HEK293T (cell line): Measurements from ENCODE around the gene LIPE.

Source experiments
- CTCF ChIA-PET: fragments of 350-600 bp; formaldehyde crosslinking; extraction: SDS; loops from one replicate; lab custom pipeline; 2021; ENCODE audit warnings: antibody characterized with exemption, inconsistent platforms; lab: Yijun Ruan, JAX
- POLR2A ChIA-PET: fragments of 350-600 bp; formaldehyde crosslinking; extraction: SDS; loops from one replicate; lab custom pipeline; 2020; ENCODE audit warnings: antibody characterized with exemption, inconsistent platforms; lab: Yijun Ruan, JAX
- DNase-seq: peaks from one replicate; pipeline ENCODE4 v3.0.0; 2012; ENCODE audit warnings: mixed read lengths; ENCODE audit errors: extremely low spot score
- ARNT ChIP-seq: fragments of 450-650 bp; IDR thresholded peaks from 2 replicates; pipeline ENCODE4 v1.6.1; 2017; ENCODE audit warnings: mild to moderate bottlenecking
- BHLHE40 ChIP-seq: fragments of 450-650 bp; IDR thresholded peaks from 2 replicates; pipeline ENCODE4 v1.6.1; 2016; ENCODE audit warnings: mild to moderate bottlenecking, moderate library complexity, borderline replicate concordance
- CTBP1 ChIP-seq: fragments of 450-650 bp; IDR thresholded peaks from 2 replicates; pipeline ENCODE4 v1.6.1; 2016; ENCODE audit warnings: borderline replicate concordance
- ELF4 ChIP-seq: fragments of 450-650 bp; IDR thresholded peaks from 2 replicates; pipeline ENCODE4 v1.6.1; 2017; ENCODE audit warnings: antibody characterized with exemption
- FOXA1 ChIP-seq: fragments of 450-650 bp; IDR thresholded peaks from 2 replicates; pipeline ENCODE4 v1.6.1; 2016; ENCODE audit warnings: mild to moderate bottlenecking
- FOXK2 ChIP-seq: fragments of 450-650 bp; IDR thresholded peaks from 2 replicates; pipeline ENCODE4 v1.6.1; 2016; ENCODE audit warnings: mild to moderate bottlenecking
- FOXM1 ChIP-seq: fragments of 450-650 bp; IDR thresholded peaks from 2 replicates; pipeline ENCODE4 v1.6.1; 2017; ENCODE audit warnings: mild to moderate bottlenecking, borderline replicate concordance
- HDGF ChIP-seq: fragments of 450-650 bp; IDR thresholded peaks from 2 replicates; pipeline ENCODE4 v1.6.1; 2017; ENCODE audit warnings: antibody characterized with exemption, borderline replicate concordance
- L3MBTL2 ChIP-seq: fragments of 450-650 bp; conservative IDR thresholded peaks from 2 replicates; pipeline ENCODE4 v1.6.1; 2016; ENCODE audit warnings: mild to moderate bottlenecking
- LEF1 ChIP-seq: fragments of 450-650 bp; IDR thresholded peaks from 2 replicates; pipeline ENCODE4 v1.6.1; 2017; ENCODE audit warnings: mild to moderate bottlenecking, borderline replicate concordance
- NFRKB ChIP-seq: fragments of 450-650 bp; IDR thresholded peaks from 2 replicates; pipeline ENCODE4 v1.6.1; 2016; ENCODE audit warnings: mild to moderate bottlenecking, moderate library complexity
- SP1 ChIP-seq: fragments of 450-650 bp; IDR thresholded peaks from 2 replicates; pipeline ENCODE4 v1.6.1; 2017
- SUZ12 ChIP-seq: fragments of 450-650 bp; IDR thresholded peaks from 2 replicates; pipeline ENCODE4 v1.6.1; 2016; ENCODE audit warnings: mild to moderate bottlenecking
- TARDBP ChIP-seq: fragments of 450-650 bp; IDR thresholded peaks from 2 replicates; pipeline ENCODE4 v1.6.1; 2016
- ZNF384 ChIP-seq: fragments of 450-650 bp; IDR thresholded peaks from 2 replicates; pipeline ENCODE4 v1.6.1; 2016
- TF ChIP-seq, protein P1 (sequence below): fragments of 450-650 bp; IDR thresholded peaks from 2 replicates; pipeline ENCODE4 v1.6.1; 2016

LIPE gene

DNA sequence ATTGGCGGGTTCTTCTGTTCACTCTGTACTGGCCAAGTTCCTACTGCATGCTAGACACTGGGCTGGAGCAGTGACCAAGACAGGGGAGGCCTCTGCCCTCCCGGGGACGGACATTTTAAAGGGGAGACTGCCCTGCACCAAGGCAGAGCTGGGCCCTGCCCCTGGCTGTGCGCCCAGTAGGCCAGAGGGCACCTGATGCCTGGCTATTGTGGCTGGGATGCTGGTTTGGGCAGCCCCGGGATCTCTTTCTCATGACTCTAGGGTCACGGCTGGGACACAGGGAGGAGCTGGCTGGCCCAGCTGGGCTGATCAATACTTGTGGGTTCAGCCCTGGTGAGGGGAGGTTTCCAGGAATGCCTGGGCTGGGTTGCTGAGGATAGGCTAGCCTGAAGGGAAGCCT, 17.7 kb downstream of the LIPE start:
- CTCF ChIA-PET = interaction anchor here (1.0 kb wide), 1 partner anchor 9 kb away, joined by 4 read pairs; no protein-coding TSS in a partner anchor
- DNase-seq = no peak
- no peak for TF ChIP-seq FOXA1
- no peak for TF ChIP-seq NFRKB
- TF ChIP-seq TARDBP = no peak
- no peak for TF ChIP-seq FOXK2
- TF ChIP-seq CTBP1 = no peak
- TF ChIP-seq BHLHE40 = no peak
- TF ChIP-seq ARNT = no peak
- no peak for TF ChIP-seq LEF1
- TF ChIP-seq, protein P1, sequence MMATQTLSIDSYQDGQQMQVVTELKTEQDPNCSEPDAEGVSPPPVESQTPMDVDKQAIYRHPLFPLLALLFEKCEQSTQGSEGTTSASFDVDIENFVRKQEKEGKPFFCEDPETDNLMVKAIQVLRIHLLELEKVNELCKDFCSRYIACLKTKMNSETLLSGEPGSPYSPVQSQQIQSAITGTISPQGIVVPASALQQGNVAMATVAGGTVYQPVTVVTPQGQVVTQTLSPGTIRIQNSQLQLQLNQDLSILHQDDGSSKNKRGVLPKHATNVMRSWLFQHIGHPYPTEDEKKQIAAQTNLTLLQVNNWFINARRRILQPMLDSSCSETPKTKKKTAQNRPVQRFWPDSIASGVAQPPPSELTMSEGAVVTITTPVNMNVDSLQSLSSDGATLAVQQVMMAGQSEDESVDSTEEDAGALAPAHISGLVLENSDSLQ = no peak
- no peak for TF ChIP-seq SUZ12
- TF ChIP-seq L3MBTL2 = no peak
- no peak for TF ChIP-seq HDGF
- no peak for TF ChIP-seq ZNF384
- no peak for TF ChIP-seq ELF4
- no peak for TF ChIP-seq SP1
- TF ChIP-seq FOXM1 = no peak
- POLR2A ChIA-PET = interaction anchor here (0.8 to 1.7 kb wide), 3 partner anchors 11 to 14 kb away, joined by 3 to 4 read pairs (median 3); no protein-coding TSS in a partner anchor

DNA sequence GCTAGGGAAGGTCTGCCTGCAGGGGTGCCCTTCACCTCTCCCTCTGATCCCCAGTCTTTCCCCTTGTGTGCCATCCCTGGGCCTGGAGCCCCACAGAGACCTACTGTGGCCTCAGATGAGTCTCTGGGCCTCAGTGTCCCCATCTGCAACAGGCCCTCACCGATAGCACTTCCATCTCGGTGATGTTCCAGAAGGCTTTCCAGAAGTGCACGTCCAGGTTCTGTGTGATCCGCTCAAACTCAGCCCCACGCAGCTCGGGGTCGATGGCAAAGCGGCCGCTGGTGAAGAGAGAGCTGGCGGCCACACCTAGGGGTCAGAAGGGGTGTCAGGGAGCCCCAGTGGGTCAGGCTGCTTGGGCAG, 19.4 kb downstream of the LIPE start:
- TF ChIP-seq ARNT = no peak
- no peak for TF ChIP-seq FOXM1
- no peak for DNase-seq
- ChIA-PET POLR2A (interaction anchor here (3.0 kb wide), 1 partner anchor 11 kb away, joined by 24 read pairs; no protein-coding TSS in a partner anchor), CTCF (interaction anchor here (0.6 kb wide), 1 partner anchor 32 kb away, joined by 3 read pairs; no protein-coding TSS in a partner anchor)

DNA sequence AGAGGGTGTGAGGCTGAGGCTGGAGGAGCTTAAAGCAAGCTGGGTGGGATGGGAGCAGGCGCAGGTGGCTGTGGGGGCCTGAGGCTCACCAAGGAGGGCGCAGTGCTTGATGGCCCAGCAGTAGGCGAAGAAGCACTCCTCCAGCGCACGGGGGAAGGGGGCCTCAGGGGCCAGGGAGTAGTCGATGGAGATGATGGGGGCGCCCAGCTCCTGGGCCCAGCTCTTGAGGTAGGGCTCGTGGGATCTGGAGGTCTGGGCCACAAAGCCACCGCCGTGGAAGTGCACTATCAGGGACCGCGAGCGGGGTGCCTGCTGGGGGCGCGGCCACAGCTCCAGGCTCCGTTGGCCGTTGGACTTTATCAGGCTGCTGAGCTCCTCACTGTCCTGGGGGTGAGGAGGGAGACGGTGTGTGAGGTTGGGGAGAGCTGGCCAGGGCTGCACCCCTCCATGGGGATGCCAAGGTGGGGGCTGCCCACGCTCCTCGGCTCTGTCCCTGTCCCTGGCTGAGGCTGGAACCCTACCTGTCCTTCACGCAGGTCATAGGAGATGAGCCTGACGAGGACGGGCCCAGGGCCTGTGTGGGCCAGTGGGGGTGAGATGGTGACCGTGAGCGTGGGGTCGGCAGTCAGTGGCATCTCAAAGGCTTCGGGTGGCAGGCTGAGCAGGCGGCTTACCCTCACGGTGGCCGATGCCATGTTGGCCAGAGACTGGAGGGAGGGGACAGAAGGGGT, 19.9 kb downstream of the LIPE start:
- ChIA-PET CTCF (interaction anchor here (0.6 to 0.8 kb wide), 3 partner anchors 16 to 33 kb away, joined by 3 to 4 read pairs (median 3); no protein-coding TSS in a partner anchor), POLR2A (interaction anchor here (0.8 to 3.0 kb wide), 3 partner anchors 10 to 16 kb away, joined by 3 to 24 read pairs (median 5); no protein-coding TSS in a partner anchor)

DNA sequence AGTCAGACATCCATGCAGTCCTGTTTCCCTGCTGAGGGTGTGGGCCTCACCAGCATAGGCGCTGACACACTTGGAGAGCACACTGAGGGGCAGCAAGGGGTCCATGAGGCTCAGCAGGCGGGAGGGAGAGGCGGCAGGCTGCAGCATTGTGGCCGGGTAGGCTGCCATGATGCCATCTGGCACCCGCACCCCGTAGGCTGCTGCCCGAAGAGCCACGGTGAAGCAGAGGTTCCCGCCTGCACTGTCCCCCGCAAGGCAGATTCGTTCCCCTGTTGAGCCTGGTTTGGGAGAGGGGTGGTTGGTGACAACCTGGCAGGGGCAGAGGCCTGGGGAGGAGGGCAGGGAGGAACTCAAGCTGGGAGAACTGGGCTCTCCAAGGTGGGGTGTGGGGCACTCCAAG, 21.1 kb downstream of the LIPE start:
- TF ChIP-seq ARNT (no peak), ZNF384 (no peak), ELF4 (no peak)
- TF ChIP-seq, protein P1 = no peak
- ChIA-PET CTCF (no interaction called here), POLR2A (interaction anchor here (1.2 to 3.0 kb wide), 2 partner anchors 9 to 14 kb away, joined by 5 to 24 read pairs; no protein-coding TSS in a partner anchor)
- no peak for DNase-seq

More for the DNA sequence above, 19.9 kb downstream of the LIPE start:
- TF ChIP-seq NFRKB (no peak), TARDBP (no peak), ARNT (no peak), LEF1 (no peak), L3MBTL2 (no peak), HDGF (no peak), SP1 (no peak), FOXK2 (no peak), CTBP1 (no peak), FOXM1 (no peak), SUZ12 (no peak), FOXA1 (no peak), ELF4 (no peak), BHLHE40 (no peak), ZNF384 (no peak)
- TF ChIP-seq, protein P1 = no peak
- no peak for DNase-seq

DNA sequence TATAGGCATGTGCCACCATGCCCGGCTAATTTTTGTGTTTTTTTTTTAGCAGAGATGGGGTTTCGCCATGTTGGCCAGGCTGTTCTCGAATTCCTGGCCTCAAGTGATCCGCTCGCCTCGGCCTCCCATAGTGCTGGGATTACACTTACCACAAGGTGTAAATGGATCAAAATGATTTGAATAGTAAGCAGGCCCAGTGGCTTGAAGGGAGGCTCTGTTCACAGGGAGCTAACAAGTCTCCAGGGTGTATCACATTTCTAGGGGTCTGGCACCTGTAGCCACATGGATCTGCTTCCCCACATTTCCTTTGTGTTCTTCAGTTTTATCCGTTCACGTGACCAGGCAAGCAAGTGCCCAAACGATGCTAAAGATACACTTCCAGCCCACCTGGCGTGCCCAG, 23.6 kb downstream of the LIPE start:
- no peak for TF ChIP-seq FOXK2
- no peak for TF ChIP-seq SUZ12
- TF ChIP-seq ELF4 = no peak
- no peak for TF ChIP-seq ZNF384
- TF ChIP-seq, protein P1 = no peak
- no peak for TF ChIP-seq HDGF
- TF ChIP-seq NFRKB = no peak
- TF ChIP-seq LEF1 = no peak
- TF ChIP-seq BHLHE40 = no peak
- no peak for TF ChIP-seq FOXM1
- ChIA-PET CTCF (no interaction called here), POLR2A (no interaction called here)
- no peak for DNase-seq
